HG03064 (cell line): ENCODE results near the gene MICU1.

Experiments used
- ATAC-seq: cut with Tn5 transposase; IDR thresholded peaks from one replicate; pipeline ENCODE4 v1.9.1; 2021; ENCODE audit warnings: low read depth; ENCODE audit not compliant: unreplicated experiment

Gene MICU1

DNA sequence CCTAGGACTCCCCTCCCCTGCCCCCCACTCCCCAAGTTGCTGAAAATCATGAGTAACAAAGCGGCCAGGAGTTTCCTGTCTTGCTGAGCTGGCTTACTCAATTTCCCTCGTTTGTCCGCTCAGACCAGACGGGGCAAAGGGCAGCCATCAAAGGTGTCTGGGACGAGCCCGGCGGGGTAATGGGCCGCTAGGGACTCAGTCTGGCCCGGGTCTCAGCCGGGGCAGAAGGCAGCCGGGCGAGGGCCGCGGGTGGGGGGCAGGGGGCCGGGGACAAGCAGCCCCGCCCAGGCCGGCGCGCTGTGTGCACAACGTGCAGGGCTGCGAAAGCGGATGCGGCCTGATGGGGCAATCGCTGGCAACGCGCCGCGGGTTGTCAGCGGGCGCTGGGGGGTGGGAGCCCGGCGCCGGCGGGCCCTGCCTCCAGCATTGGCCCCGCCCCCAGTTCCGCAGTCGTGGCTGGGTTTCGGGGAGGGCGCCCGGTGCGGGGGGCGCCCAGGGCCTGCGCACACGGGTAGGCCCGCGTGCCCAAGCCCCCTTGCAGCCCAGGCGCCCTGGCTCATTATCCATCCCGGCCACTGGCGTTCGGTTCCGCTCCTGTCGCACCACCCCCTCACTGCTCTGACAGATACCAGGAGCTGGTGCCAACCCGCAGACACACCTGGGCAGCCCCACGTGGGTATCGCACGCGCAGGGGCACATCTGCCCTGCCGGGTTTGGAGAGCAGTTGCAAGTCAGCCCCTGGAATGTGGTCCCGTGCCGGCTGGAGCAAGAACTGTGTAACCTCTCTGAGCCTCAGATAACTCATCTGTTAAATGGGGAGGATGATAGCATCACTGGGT lies 306.2 kb downstream of the MICU1 start:
- ATAC-seq, result peak; percentile 41

GRCh38 chr10:72318418-72319262 lies 307.2 kb downstream of the MICU1 start:
- ATAC-seq, result no peak
